Mesothelial cell of epicardium (in vitro differentiated cells): ENCODE results near the gene CDH13. TPM values are rescaled to one million over a fixed set of nuclear protein-coding genes. Genes with fewer than 3 reads are reported as not detected.

ENCODE experiments used
- DNase-seq, 2 experiments: peaks; one replicate each; pipeline ENCODE4 v3.0.0; 2021; ENCODE audit warnings: low spot score in 2 of 2; ENCODE audit not compliant: unreplicated experiment in 2 of 2
- H3K27ac Mint-ChIP-seq: 2 replicates; pipeline ENCODE4 v1.8.0; 2021; ENCODE audit warnings: mixed read lengths
- H3K27me3 Mint-ChIP-seq: 2 replicates; pipeline ENCODE4 v1.8.0; 2021; ENCODE audit warnings: low read depth, mixed read lengths
- H3K36me3 Mint-ChIP-seq: 2 replicates; pipeline ENCODE4 v1.8.0; 2021; ENCODE audit warnings: mixed read lengths
- H3K4me1 Mint-ChIP-seq: 2 replicates; pipeline ENCODE4 v1.8.0; 2021; ENCODE audit warnings: mixed read lengths
- H3K4me3 Mint-ChIP-seq: 2 replicates; pipeline ENCODE4 v1.8.0; 2021; ENCODE audit warnings: mild to moderate bottlenecking, moderate library complexity, mixed read lengths
- H3K9me3 Mint-ChIP-seq: 2 replicates; pipeline ENCODE4 v1.8.0; 2021; ENCODE audit warnings: mixed read lengths
- CTCF ChIP-seq: fragments of 200-600 bp; sonication (generic); IDR thresholded peaks from one replicate; pipeline ENCODE4 v1.5.0; 2021; ENCODE audit warnings: antibody characterized with exemption; ENCODE audit not compliant: unreplicated experiment
- total RNA-seq: library from RNA; stranded (reverse); gene quantifications from 3 replicates; pipeline ENCODE4 v1.2.1, GENCODE V29; 2021

CDH13 gene
- total RNA-seq, 1 donor from 2014 or later: 0.80 TPM

- no peaks in the 10 kb centered on the region for H3K4me1 Mint-ChIP-seq
These were observed 73.1 kb downstream of the CDH13 start for GRCh38 chr16:82699711-82700495.

GRCh38 chr16:82700541-82701235 is 73.9 kb downstream of the CDH13 start:
- Mint-ChIP-seq H3K4me1 (no peaks in the 10 kb centered on the region), H3K27me3 (peaks cover 45% of the 10 kb centered on the region), H3K36me3 (no peaks in the 10 kb centered on the region), H3K27ac (no peak overlapping the region), H3K4me3 (no peak overlapping the region), H3K9me3 (no peaks in the 10 kb centered on the region)
- no peak for TF ChIP-seq CTCF
- DNase-seq: no peak

More at GRCh38 chr16:82699711-82700495, 73.1 kb downstream of the CDH13 start:
- Mint-ChIP-seq H3K36me3 (no peaks in the 10 kb centered on the region), H3K27ac (no peak overlapping the region), H3K4me3 (no peak overlapping the region), H3K9me3 (peaks cover 3% of the 10 kb centered on the region), H3K27me3 (peaks cover 45% of the 10 kb centered on the region)
- TF ChIP-seq CTCF: no peak
- no peak for DNase-seq

- no peaks in the 10 kb centered on the region for H3K9me3 Mint-ChIP-seq
- no peak for TF ChIP-seq CTCF
- H3K4me3 Mint-ChIP-seq: no peak overlapping the region
- no peaks in the 10 kb centered on the region for H3K36me3 Mint-ChIP-seq
- no peak for DNase-seq
- peaks cover 52% of the 10 kb centered on the region for H3K27me3 Mint-ChIP-seq
- no peaks in the 10 kb centered on the region for H3K4me1 Mint-ChIP-seq
- H3K27ac Mint-ChIP-seq: no peak overlapping the region
These were observed 74.7 kb downstream of the CDH13 start for GRCh38 chr16:82701442-82701955.

- no peak for DNase-seq
- Mint-ChIP-seq H3K4me1 (no peaks in the 10 kb centered on the region), H3K4me3 (no peak overlapping the region), H3K27me3 (peaks cover 60% of the 10 kb centered on the region), H3K9me3 (no peaks in the 10 kb centered on the region), H3K27ac (no peak overlapping the region), H3K36me3 (no peaks in the 10 kb centered on the region)
- no peak for TF ChIP-seq CTCF
These were observed 76.4 kb downstream of the CDH13 start for GRCh38 chr16:82703161-82703560.

- no peak for TF ChIP-seq CTCF
- Mint-ChIP-seq H3K27me3 (peaks cover 57% of the 10 kb centered on the region), H3K4me1 (no peaks in the 10 kb centered on the region), H3K27ac (no peak overlapping the region), H3K36me3 (no peaks in the 10 kb centered on the region), H3K9me3 (no peaks in the 10 kb centered on the region), H3K4me3 (no peak overlapping the region)
- DNase-seq: no peak
These were observed 77.4 kb downstream of the CDH13 start for GRCh38 chr16:82703871-82704768.
